Measurements from ENCODE around the gene EIF4B.

Gene EIF4B

DNA sequence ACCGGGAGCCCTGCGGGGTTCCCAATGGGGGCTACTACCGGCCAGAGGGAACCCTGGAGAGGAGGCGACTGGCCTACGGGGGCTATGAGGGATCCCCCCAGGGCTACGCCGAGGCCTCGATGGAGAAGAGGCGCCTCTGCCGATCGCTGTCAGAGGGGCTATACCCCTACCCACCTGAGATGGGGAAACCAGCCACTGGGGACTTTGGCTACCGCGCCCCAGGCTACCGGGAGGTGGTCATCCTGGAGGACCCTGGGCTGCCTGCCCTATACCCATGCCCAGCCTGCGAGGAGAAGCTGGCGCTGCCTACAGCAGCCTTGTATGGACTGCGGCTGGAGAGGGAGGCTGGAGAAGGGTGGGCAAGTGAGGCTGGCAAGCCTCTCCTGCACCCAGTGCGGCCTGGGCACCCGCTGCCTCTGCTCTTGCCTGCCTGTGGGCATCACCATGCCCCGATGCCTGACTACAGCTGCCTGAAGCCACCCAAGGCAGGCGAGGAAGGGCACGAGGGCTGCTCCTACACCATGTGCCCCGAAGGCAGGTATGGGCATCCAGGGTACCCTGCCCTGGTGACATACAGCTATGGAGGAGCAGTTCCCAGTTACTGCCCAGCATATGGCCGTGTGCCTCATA, 53.3 kb downstream of the EIF4B start:
- DNase-seq (ENCODE audit: low spot score) = no peak

DNA sequence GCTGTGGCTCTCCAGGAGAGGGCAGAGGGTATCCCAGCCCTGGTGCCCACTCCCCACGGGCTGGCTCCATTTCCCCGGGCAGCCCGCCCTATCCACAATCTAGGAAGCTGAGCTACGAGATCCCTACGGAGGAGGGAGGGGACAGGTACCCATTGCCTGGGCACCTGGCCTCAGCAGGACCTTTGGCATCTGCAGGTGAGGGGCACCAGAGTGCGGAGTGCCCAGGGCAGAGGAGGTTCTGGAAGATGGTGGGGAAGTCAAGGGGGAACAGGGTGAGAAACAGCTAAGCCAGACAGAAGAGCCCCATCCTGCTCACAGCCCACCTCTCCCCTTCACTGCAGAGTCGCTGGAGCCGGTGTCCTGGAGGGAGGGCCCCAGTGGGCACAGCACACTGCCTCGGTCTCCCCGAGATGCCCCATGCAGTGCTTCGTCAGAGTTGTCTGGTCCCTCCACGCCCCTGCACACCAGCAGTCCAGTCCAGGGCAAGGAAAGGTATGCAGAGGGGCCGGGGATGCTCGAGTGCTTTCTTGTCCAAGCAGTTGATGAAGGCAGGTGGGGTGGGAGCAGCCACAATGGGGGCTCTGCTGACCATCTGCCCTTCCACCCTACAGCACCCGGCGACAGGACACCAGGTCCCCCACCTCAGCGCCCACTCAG, 53.9 kb downstream of the EIF4B start:
- no peak for DNase-seq (ENCODE audit: low spot score)

DNA sequence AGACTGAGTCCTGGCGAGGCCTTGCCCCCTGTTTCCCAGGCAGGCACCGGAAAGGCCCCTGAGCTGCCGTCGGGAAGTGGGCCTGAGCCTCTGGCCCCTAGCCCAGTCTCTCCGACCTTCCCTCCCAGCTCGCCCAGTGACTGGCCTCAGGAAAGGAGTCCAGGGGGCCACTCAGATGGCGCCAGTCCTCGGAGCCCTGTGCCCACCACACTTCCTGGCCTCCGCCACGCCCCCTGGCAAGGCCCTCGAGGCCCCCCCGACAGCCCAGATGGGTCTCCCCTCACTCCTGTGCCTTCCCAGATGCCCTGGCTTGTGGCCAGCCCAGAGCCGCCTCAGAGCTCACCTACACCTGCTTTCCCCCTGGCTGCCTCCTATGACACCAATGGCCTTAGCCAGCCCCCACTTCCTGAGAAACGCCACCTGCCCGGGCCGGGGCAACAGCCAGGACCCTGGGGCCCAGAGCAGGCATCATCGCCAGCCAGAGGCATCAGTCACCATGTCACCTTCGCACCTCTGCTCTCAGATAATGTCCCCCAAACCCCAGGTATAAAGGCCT, 54.5 kb downstream of the EIF4B start:
- no peak for DNase-seq (ENCODE audit: low spot score)

DNA sequence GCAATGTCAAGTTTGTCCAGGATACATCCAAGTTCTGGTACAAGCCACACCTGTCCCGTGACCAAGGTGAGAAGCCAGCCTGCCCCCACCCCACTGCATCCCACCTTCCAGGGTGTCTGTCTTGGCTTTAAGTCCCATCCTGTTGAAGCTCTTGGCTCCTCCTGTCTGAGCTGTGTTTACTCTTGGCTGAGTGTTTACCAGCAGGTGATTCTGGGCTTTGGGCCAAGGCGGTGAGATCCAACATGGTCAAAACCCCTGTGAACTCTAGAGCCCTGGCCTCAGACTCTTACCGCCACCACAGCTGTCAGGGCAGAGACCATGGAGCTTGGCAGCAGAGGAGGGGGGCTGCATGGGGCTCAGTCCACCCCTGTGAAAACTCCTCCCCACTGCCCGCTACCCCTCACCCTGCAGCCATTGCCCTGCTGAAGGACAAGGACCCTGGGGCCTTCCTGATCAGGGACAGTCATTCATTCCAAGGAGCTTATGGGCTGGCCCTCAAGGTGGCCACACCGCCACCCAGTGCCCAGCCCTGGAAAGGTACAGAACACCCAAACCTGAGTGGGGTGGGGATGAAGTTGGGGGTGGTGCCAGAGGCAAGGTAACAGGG, 55.3 kb downstream of the EIF4B start:
- DNase-seq (ENCODE audit: low spot score) = no peak

DNA sequence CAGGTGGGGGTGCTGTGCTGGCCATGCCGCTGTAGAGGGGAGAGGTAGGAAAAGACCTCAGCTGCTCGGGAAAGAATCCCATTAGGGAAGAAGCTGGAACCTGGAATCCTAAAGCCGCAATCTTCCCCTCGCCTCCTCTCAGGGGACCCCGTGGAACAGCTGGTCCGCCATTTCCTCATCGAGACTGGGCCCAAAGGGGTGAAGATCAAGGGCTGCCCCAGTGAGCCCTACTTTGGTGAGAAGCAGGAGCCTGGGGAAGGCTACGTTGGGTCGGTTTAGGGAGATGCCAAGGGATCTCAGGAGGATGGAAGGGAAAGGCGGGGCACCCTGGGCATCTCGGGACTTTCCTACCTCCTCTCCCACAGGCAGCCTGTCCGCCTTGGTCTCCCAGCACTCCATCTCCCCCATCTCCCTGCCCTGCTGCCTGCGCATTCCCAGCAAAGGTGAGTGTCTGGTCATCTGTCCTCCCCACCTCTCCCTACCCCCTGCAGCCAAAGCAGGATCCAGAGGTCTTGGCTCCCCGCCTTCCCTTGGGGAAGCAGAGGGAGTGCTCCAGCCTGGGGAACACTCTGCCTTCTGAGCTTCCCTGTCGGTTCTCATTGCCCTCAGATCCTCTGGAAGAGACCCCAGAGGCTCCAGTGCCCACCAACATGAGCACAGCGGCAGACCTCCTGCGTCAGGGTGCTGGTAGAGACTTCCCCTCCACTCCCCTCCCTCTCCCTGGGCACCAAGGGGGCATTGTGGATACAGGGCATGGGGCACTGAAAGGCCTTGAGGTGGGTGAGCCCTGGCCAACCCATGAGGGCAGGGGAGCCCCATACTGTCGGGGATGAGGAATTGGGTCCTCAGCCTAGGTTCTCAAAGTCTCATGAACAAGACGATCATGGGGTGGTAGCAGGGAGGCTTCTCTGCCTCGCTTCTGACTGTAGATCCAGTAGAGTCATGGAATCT, 56.0 kb downstream of the EIF4B start:
- DNase-seq (ENCODE audit: low spot score) = no peak

DNA sequence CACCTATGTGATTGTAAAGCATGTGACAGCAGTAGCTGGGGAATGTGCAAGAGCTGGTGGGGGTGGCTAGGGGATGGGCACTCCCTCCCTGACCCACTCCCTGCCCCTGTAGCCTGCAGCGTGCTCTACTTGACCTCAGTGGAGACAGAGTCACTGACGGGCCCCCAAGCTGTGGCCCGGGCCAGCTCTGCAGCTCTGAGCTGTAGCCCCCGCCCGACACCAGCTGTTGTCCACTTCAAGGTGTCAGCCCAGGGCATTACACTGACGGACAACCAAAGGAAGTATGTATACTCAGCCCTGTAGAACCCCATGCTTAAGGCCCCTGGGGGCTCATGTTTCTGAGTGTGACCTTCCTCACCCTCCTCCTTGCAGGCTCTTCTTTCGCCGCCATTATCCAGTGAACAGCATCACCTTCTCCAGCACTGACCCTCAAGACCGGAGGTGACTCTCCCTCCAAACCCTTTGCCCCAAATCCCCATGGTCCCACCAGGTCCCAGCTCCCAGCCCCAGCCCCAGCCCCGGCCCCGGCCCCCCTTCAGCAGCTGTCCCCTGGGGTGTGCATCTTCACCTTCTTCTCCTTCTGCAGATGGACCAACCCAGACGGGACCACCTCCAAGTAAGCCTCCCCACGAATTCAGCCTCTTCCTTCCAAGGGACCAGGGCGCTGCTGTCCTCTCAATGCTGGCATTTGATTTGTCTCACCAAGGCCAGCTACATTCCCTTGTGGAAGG, 56.9 kb downstream of the EIF4B start:
- no peak for DNase-seq (ENCODE audit: low spot score)

DNA sequence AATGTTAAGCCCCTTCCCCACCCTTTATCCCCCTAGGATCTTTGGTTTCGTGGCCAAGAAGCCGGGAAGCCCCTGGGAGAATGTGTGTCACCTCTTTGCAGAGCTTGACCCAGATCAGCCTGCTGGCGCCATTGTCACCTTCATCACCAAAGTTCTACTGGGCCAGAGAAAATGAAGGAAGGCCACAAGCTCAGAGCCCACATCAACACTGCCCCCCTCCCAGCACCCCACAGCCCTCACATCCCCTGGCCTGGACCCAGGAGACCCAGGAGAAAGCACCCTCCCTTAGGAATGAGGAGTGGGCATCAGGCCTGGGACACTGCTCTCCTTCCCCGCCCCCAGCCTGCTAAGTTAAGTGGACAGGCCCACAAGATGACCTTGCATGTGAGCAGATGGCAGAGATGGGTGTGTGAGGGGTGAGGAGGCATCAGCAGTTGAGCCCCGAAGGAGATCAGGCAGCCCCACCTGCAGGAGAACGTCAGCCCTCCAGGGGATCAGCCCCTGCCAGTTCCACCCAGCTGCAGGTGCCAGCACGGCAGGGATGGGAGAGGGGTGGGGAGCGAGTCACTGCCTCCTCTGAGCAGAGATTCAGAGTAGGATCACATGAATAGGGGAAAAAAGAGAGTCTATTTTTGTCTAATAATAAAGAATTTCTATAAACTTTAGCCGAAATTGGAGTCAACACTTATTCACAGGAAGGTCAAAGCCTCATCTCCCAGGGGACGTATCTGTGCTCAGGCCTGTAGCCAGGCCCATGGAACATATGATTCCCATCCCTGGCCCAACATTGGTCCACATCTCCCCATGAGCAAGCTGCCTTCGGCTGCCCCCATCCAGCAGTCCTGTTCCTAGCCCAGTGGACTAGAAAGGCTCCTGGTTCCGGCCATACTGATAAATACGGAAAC, 57.7 kb downstream of the EIF4B start:
- peak; percentile 67 for DNase-seq (ENCODE audit: low spot score)

DNA sequence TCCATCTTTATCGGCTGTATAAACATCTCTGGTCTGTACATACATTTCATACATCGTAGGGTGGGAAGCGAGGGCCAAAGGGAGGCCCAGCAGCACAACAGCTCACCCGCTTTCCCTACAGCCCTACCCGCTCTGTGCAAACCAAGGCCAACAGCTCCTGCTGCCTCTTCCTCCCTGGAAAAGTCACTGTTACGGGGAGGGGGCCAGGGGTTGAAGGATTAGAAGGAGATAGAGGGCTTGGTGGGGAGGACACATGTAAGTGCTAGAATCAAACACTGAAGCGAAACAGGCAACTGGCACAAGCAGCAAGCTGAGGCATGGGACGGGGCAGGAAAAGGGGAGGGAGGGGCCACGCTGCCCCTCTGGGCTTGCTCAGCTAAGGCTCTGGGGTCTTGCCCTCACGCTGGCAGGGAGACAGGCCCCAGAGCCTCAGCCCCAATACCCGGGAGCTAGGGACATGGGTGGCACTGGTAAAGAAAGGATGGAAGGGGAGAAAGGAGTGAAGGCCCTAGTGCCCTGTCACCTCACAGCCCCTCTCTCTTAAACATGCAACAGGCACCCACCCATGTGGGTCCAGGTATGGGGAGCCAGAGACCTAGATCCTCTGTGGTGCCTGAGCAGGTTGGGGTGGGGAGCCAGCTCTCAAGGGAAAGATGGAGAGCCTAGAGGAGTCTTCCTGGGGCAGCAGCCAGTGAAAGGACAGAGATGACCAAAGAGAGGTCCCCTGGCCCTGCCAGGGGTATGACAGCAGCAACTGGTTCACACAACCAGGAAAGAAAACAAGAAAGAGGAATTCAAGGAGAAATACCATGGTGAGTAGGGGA, 58.6 kb downstream of the EIF4B start:
- DNase-seq (ENCODE audit: low spot score) = no peak

DNA sequence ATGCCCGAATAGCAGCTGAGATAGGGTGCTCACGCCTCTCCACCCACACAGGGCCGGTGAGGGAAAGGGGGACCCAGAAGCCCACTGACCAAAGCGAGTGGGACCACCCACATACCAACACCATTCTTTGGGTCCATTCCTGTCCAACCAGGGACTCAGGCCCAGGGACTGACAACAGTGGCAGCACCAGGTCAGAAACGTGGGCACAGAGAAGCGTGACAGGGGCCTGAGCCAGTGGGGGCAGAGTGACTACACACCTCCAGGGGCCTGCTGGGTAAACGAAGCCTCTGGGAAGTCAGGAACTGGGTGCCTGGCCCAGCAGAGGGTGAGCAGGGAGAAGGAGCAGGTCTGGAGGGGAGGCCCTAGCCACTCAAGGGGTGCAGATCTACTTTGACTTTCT, 59.2 kb downstream of the EIF4B start:
- DNase-seq (ENCODE audit: low spot score) = no peak

DNA sequence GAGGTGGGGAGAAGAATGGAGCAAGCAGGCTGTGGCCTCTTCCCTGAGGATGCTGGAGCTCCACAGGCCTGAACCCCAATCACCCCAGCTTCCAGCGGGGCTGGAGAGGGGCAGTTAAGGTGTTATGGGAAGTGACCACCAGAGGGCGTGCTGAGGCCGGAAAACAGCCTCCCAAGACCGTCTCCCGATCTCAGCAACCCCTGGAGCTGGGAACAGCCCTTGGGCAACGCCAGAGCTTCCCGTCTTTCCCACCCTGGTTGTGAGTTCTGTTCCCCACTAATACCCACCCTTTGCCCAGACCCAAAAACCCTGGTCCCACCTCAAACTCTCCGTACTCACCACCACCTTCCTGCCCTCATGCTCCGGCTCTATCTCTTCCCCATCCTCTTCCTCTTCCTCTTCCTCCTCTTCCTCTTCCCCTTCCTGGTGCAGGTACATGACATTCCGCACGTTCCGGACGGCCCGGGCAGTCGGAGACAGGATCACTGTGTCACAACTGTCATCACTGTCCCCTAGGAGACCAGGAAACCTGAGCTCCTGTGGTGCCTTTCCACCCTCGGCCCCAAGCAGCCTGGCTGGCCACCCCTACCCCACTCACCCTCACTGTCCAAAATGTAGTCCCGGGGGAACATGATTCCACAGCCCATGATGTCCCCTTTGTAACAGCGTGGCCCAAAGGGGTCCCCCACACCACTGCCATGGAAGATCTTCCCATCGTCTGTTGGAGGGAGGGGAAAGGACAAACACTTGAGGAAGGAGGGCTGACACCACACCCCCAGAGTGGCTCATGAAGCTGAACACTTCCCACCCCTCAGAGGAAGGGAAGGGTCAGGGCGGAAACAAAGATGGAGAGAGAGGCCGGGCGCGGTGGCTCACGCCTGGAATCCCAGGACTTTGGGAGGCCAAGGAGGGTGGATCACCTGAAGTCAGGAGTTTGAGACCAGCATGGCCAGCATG, 60.0 kb downstream of the EIF4B start:
- peak; percentile 91 for DNase-seq (ENCODE audit: low spot score)

DNA sequence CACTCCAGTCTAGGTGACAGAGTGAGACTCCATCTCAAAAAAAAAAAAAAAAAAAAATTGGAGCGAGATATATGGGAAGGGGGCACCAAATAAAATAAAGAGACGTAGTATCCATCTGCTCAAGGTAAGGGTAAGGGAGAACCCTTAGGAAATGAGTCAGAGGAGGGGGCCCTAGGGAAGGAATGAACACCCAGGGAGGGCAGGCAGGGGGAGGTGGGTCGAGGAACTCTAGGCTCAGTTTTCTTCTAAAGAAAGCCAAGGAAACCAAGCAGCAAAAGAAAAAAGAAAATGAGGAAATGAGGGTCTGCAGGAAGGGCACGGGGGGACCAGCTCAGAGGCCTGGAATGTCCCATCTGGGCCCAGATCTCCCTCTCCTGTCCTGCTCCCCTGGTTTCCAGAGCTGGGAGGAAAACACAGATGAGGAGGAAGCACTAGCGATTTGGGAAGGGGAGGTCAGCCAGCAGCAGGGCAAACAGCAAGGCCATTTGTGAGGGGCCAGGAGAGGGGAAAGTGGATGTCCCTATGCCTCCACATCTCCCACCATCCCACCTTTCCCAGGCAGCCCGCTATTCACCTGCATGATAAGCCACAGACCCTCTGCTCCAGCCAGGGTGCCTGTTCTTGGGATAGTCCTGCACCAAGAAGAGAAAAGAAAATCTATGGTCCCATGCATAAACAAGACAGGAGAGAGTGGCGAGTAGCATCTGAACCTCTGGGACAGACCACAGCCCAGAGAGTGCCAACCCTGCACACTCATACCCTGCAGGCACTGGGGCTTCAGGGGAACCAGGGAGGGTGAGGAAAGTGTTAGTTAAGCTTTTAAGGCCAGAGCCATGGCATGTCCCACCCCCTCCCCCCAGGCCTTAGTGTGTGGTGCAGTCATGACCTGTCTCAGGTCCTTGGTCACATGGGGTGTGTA, 61.1 kb downstream of the EIF4B start:
- DNase-seq (ENCODE audit: low spot score) = no peak

DNA sequence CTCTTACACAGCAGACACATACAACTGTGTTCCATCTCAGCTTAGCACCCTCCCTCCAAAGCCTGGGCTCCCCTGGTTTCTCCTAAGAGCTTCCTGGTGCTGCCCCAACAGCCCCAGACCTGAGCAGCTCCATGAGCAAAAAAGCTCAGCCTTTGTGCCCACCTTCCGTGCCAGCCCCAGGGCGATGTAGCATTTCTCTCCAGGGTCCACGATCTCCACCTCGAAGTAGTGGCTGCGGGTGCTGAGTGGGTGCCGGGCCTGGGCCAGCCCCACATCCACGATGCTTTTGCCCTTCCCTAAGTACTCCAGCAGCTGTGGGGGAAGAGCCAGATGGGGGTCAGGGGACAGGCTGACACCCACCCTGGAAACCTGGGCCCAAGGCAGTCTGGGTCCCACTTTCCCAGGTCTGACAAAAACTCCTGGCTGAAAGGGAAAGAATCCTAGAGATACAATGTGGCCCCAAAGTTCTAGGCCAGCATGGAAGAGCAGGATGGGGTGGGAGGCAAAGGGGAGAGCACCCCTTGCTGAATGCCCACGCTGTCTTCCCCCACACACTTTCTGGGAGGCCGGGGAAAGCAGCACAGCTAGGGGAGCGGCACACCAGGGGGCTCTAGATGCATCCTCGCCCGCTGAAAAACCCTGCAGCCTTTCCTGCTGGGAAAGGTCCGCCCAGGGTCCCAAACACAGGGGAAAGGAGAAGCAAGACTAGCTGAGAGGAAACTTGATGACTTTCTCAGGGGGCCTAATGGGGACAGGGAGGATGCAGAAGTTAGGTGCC, 61.9 kb downstream of the EIF4B start:
- no peak for DNase-seq (ENCODE audit: low spot score)

DNA sequence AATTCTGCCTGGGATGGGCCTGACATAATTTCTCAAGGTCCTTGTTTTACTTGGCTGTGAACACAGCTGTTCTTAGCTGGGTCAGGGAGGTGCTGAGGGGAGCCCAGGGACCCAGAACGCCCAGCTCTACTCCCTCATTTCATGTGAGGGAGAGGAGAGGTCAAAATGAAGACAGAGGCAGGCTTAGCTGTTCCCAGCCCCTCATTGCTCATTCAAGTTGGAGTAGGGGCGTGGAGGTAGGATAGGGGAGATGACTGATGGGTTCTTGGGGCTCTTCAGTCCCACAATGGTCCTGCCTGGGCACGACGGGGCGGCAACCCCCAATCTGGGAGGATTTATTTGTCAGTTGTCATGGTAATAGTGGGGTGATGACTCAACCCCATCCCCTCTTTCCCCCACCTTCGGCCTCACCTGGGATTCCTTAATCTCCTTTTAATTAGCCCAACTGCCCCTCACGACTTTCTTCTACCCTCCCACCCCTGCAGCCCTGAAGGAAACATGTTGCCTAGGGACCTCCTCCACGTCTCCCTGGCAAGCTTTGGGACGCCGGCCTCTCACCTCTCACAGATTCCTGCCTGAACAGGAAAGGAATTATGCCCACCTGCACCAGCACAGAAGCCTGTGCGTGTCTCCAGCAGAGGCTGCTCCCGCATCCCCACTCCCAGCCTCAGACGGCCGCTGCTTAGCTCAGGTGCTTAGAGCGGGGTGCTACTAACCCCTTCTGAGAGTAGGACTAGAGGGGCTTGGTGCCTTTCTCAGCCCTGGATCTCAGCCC, 62.7 kb downstream of the EIF4B start:
- DNase-seq (ENCODE audit: low spot score) = no peak

DNA sequence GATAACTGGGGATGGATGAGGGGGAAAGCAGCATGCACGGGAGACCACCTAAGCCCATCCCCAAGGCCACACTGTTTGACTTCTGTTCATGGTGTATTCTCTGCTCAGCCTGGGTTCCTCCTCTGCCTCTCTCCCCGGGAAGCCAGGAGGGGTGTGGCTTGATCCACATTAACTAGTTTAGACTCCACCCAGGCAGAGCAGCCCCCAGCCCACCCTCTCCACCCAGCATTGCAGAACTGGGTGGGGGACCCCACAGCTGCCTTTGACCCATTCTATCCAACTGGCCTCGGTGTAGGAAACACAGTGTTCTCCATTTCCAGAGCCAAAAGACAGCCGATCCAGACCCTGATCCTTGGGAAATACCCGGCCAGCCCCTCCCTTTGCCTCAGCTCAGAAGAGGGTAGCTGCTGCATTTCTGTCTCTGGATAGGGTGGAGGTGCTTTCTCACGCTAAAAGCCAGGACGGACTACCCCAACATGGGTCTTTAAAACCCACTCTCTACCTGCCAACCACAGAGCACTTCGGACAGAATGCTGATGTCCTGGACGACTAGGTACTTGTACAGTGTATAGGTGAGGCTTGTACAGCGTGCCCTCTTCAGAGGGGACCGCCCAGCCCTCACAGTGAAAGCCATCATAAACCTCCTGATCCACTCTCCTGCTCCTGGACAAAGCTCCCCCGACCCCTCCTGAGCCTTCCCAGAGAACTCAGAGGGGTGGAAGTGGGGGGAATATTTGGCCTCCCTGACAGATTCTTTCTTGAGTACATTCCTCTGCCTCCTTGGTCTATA, 63.6 kb downstream of the EIF4B start:
- DNase-seq (ENCODE audit: low spot score) = no peak
